Adrenal gland (tissue), 5 donors: ENCODE data around the gene FAM83C.

Experiments
- POLR2A ChIP-seq, 2 donors: fragments of 450-650 bp; IDR thresholded peaks; one replicate each; pipeline ENCODE4 v1.6.1; 2017; ENCODE audit warnings: antibody characterized with exemption in 2 of 2, mild to moderate bottlenecking in 2 of 2, moderate library complexity in 1 of 2
- TF ChIP-seq, protein P1 (sequence below), 6 experiments: fragments of 450-650 bp in 4 of 6; fragments of 200-600 bp in 2 of 6; sonication (generic) in 1 of 6; IDR thresholded peaks; 1 replicate in 5 of 6; 2 replicates in 1 of 6; pipeline versions ENCODE4 v1.5.1 to v1.8.0; 2016 to 2021; ENCODE audit warnings: antibody characterized with exemption in 6 of 6, mild to moderate bottlenecking in 2 of 6, moderate library complexity in 1 of 6
- donor health status: DM: no; HTN: no; CAD: no.

DNA sequence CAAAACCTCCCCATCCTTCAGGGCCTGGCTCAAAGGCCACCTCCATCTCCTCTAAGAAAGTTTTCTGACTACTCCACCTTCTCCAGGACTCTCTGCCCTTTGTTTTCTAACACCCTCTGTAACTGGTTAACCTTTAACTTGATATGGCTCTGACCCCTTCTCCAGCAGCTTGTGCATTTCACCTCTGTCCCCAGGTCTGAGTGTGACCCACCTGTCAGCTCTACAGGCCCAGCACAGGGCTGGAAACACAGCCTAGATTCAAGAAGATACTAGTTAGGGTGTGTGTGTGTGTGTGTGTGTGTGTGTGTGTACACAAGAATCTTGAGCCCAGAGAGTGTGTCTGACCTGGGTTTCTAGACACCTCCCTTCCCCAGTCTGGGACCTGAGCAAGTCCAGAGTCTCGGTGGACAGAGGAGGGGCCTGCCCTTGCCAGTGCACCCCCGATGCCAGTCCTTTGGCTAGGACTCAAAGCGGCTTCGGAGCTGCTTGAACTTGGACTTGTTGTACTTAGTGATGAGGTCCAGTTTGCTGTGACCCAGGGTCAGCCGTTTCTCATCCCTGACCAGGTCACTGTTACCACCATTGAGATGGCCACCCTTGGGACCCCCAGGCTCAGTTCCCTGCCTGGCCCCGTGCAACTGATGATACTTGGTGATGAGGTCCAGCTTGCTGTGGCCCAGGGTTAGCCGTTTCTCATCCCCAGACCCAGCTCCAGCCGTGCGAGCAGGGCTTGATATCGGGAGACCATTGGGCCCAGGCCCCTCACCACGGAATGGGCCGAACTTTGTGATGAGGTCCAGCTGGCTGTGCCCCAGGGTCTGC, 5.9 kb downstream of the FAM83C start:
- TF ChIP-seq, protein P1, sequence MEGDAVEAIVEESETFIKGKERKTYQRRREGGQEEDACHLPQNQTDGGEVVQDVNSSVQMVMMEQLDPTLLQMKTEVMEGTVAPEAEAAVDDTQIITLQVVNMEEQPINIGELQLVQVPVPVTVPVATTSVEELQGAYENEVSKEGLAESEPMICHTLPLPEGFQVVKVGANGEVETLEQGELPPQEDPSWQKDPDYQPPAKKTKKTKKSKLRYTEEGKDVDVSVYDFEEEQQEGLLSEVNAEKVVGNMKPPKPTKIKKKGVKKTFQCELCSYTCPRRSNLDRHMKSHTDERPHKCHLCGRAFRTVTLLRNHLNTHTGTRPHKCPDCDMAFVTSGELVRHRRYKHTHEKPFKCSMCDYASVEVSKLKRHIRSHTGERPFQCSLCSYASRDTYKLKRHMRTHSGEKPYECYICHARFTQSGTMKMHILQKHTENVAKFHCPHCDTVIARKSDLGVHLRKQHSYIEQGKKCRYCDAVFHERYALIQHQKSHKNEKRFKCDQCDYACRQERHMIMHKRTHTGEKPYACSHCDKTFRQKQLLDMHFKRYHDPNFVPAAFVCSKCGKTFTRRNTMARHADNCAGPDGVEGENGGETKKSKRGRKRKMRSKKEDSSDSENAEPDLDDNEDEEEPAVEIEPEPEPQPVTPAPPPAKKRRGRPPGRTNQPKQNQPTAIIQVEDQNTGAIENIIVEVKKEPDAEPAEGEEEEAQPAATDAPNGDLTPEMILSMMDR (IDR thresholded peaks at IDR 0.05): no peak
- TF ChIP-seq POLR2A (IDR thresholded peaks at IDR 0.05): no peak
